ENCODE data around the gene HDHD5. TPM values are rescaled to one million over a fixed set of nuclear protein-coding genes. Genes with fewer than 3 reads are reported as not detected.

The HDHD5 gene
- total RNA-seq, 1 experiment from 2014 or later: 37.2 TPM

DNA sequence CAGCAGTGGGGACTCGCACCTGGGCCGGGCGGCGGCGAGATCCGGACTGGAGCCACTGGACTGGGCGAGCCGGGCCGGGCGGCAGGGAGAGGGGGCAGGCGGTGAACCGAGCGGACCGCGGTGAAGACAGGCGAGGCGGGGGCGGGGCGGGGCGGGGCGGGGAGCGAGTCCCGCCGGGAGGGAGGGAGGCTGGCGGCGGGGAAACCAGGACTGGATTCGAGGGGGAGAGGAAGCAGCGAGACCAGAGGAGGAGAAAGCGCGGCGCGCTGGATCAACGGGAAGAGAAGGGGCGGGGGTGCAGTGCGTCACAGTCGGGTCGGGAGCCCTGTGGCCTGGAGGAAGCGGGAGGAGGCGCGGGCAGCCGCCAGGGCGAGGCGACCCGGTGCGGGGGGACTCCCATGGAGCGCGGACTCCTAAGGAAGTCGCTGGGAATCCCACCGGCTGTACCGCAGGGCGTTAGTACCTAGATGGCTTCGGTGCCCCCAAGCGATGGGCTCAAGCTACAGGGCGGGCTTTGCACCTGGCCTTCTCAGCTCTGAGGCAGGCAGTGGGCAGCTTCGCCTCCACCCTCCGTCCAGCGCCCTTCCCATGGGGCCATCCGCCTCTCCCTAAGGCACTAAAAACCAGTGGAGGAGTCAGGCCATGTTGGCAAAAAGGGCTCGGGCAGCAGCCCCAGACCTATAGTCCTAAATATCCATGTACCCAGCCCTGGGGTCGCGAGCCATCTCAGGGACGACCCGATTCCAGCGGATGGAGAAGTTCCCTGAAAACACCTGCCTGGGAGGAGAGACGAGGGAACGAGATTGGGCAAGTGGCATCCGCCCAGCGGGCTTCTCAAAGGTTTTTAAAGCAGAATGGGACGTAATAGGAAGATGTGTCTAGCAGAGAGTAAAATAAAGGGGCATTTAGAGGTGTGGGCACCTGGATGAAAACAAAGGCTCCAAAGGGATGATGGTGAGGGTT, 37.6 kb downstream of the HDHD5 start, which contains the start of gene TMEM121B:
TSS of gene TMEM121B (minus strand) at position 128 of the 963 bp plus-strand sequence. CDS start 233 bp downstream, outside the sequence.
- H3K4me3 ChIP-seq (ENCODE audit: low read depth in 2 of 2, low read length in 2 of 2): peak within 1 kb of the TSS; percentile 42
- peak; percentile 64 for ATAC-seq
- H3K27ac ChIP-seq (ENCODE audit: low read length): no peak within 1 kb of the TSS
- ChIA-PET CTCF (no interaction called here), POLR2A (no interaction called here)
- in situ Hi-C loops (cut with HindIII; ENCODE audit: low pct_unique_long_range_greater_than_20kb, low sequenced_read_pairs): no loop called here
- no peaks in the 10 kb centered on the region for H3K9me3 ChIP-seq (ENCODE audit: control insufficient read depth, insufficient read depth, low read depth, low read length)
- no TSS peak for BruUV-seq (replicated peaks)
- no peaks in the 10 kb centered on the region for H3K4me1 ChIP-seq (ENCODE audit: control insufficient read depth, insufficient read depth, low read length)
- TF ChIP-seq, protein P1, sequence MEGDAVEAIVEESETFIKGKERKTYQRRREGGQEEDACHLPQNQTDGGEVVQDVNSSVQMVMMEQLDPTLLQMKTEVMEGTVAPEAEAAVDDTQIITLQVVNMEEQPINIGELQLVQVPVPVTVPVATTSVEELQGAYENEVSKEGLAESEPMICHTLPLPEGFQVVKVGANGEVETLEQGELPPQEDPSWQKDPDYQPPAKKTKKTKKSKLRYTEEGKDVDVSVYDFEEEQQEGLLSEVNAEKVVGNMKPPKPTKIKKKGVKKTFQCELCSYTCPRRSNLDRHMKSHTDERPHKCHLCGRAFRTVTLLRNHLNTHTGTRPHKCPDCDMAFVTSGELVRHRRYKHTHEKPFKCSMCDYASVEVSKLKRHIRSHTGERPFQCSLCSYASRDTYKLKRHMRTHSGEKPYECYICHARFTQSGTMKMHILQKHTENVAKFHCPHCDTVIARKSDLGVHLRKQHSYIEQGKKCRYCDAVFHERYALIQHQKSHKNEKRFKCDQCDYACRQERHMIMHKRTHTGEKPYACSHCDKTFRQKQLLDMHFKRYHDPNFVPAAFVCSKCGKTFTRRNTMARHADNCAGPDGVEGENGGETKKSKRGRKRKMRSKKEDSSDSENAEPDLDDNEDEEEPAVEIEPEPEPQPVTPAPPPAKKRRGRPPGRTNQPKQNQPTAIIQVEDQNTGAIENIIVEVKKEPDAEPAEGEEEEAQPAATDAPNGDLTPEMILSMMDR (IDR thresholded peaks at IDR 0.05): no peak
- TF ChIP-seq TCF7L2 (IDR thresholded peaks at IDR 0.05; ENCODE audit: low read depth, low read length) (no peak), SIN3A (IDR thresholded peaks at IDR 0.05; ENCODE audit: borderline replicate concordance, insufficient read depth, low read depth, low read length) (no peak), POLR2AphosphoS5 (IDR thresholded peaks at IDR 0.05; ENCODE audit: low read depth, low read length) (no peak)
- TF ChIP-seq, protein P2, sequence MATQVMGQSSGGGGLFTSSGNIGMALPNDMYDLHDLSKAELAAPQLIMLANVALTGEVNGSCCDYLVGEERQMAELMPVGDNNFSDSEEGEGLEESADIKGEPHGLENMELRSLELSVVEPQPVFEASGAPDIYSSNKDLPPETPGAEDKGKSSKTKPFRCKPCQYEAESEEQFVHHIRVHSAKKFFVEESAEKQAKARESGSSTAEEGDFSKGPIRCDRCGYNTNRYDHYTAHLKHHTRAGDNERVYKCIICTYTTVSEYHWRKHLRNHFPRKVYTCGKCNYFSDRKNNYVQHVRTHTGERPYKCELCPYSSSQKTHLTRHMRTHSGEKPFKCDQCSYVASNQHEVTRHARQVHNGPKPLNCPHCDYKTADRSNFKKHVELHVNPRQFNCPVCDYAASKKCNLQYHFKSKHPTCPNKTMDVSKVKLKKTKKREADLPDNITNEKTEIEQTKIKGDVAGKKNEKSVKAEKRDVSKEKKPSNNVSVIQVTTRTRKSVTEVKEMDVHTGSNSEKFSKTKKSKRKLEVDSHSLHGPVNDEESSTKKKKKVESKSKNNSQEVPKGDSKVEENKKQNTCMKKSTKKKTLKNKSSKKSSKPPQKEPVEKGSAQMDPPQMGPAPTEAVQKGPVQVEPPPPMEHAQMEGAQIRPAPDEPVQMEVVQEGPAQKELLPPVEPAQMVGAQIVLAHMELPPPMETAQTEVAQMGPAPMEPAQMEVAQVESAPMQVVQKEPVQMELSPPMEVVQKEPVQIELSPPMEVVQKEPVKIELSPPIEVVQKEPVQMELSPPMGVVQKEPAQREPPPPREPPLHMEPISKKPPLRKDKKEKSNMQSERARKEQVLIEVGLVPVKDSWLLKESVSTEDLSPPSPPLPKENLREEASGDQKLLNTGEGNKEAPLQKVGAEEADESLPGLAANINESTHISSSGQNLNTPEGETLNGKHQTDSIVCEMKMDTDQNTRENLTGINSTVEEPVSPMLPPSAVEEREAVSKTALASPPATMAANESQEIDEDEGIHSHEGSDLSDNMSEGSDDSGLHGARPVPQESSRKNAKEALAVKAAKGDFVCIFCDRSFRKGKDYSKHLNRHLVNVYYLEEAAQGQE (IDR thresholded peaks at IDR 0.05; ENCODE audit: insufficient read depth in 1 of 2, low read depth in 2 of 2, low read length in 1 of 2): no peak
- no peaks in the 10 kb centered on the region for H3K27me3 ChIP-seq (ENCODE audit: control insufficient read depth, insufficient read depth, low read length)
- no peak for DNase-seq (ENCODE audit: low read depth, low spot score)
- intact Hi-C loops (cut with micrococcal nuclease; ENCODE audit: unreplicated experiment): no loop called here
- no peaks in the 10 kb centered on the region for H3K36me3 ChIP-seq (ENCODE audit: control insufficient read depth, insufficient read depth, low read length)

DNA sequence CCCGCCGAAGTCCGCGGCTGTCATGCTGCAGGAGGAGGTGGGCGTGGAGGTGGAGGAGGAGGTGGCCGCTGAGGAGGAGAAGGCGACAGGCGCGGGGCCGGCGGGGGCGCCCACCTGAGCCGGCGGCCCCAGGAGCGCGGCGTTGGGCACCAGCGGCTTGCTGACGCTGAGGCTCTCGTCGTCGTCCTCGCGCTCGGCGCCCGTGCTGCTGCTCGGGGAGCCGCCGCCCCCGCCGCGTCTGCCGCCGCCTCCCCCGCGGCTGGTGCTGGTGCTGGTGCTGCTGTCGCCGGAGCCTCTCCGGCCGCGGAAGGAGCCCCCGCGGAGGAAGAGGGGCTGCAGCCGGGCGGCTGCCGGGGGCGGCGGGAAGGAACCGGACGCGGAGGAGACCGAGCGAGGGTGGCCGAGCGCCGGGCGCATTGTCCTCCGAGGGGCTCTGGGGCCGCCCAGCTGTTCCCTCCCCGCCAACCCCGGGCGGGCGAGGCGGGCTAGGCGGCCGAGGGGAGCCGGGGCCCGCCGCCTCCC, 38.3 kb downstream of the HDHD5 start:
- Histone ChIP-seq H3K4me3 (ENCODE audit: low read depth in 2 of 2, low read length in 2 of 2) (peak overlapping the region; percentile 34 to 42), H3K36me3 (ENCODE audit: control insufficient read depth, insufficient read depth, low read length) (no peaks in the 10 kb centered on the region), H3K9me3 (ENCODE audit: control insufficient read depth, insufficient read depth, low read depth, low read length) (no peaks in the 10 kb centered on the region), H3K27ac (ENCODE audit: low read length) (no peak overlapping the region), H3K4me1 (ENCODE audit: control insufficient read depth, insufficient read depth, low read length) (no peaks in the 10 kb centered on the region), H3K27me3 (ENCODE audit: control insufficient read depth, insufficient read depth, low read length) (no peaks in the 10 kb centered on the region)
- TF ChIP-seq POLR2AphosphoS5 (IDR thresholded peaks at IDR 0.05; ENCODE audit: low read depth, low read length) (no peak), SIN3A (IDR thresholded peaks at IDR 0.05; ENCODE audit: borderline replicate concordance, insufficient read depth, low read depth, low read length) (0 out of 2 replicates have a peak, but pooled peaks have one; percentile 15), TCF7L2 (IDR thresholded peaks at IDR 0.05; ENCODE audit: low read depth, low read length) (no peak)
- TF ChIP-seq, protein P2 (IDR thresholded peaks at IDR 0.05; ENCODE audit: insufficient read depth in 1 of 2, low read depth in 2 of 2, low read length in 1 of 2): no peak
- TF ChIP-seq, protein P1 (IDR thresholded peaks at IDR 0.05): no peak
- CTCF ChIA-PET: no interaction called here
- DNase-seq (ENCODE audit: low read depth, low spot score) (no peak), ATAC-seq (peak; percentile 78)
- POLR2A ChIA-PET: no interaction called here
- no TSS peak for BruUV-seq (replicated peaks)
- in situ Hi-C loops (cut with HindIII; ENCODE audit: low pct_unique_long_range_greater_than_20kb, low sequenced_read_pairs): no loop called here
- intact Hi-C loops (cut with micrococcal nuclease; ENCODE audit: unreplicated experiment): no loop called here

All from Panc1 (cell line).